T-helper 9 cell (primary cell): ENCODE data around the gene JMJD1C.
A peak's percentile ranks its signal among the peaks of the same experiment; 100 is the strongest.
"Not testable (repeated sequence)": the region's sequence is repeated elsewhere in the genome, so short reads cannot be mapped to it uniquely, and the experiment has no call there.

Experiments used
- DNase-seq: peaks from one replicate; pipeline ENCODE4 v3.0.0-alpha.2; 2020

Gene JMJD1C

DNA sequence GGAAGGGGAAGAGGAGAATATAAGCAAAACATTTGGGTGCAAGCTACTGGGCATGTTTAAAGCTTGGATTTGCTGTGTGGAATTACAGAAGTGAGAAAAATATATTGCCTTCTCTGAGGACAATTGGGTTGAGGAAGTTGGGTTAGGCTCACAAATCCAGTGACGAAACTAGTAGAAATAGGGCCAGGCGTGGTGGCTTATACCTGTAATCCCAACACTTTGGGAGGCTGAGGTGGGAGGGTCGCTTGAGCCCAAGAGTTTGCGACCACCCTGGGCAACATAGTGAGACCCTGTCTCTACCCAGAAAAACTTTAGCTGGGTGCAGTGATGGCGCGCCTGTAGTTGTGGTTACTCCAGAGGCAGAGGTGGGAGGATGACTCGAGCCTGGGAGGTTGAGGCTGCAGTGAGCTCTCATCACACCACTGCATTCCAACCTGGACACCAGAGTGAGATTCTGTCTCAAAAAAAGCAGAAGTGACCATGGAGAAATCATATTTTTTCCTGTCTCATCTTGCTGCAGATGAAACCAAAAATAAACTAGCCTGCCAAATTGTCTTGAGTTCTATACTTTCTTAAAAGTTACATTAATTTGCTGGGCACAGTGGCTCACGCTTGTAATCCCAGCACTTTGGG lies 310.3 kb downstream of the JMJD1C start:
- no peak for DNase-seq

GRCh38 chr10:63154546-63155387 lies 311.0 kb downstream of the JMJD1C start:
- DNase-seq = no peak

- DNase-seq = not testable (repeated sequence)
These were observed 311.8 kb downstream of the JMJD1C start for GRCh38 chr10:63153868-63154545.

GRCh38 chr10:63150745-63151144 lies 315.0 kb downstream of the JMJD1C start:
- no peak for DNase-seq

- DNase-seq = no peak
These were observed 319.3 kb downstream of the JMJD1C start for GRCh38 chr10:63146503-63146902.

DNA sequence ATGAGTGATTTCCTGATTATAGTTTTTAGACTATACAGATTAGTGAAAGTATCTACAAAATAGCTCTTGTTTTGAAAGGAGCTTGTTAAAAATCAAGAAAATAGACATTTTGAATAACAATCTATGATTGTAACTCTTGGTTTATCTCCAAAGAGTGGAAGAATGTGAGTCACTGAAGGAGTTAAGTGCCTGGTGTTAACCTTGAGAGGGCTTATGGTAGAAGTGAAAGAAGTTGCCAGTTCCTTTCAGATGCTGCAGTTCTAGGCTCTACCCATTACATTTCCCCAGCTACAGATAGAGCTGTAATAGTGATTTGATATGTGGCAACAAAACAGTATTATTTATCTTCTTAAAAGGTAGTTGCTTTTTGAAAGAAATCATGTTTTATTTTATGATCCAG lies 320.0 kb downstream of the JMJD1C start:
- DNase-seq = no peak

DNA sequence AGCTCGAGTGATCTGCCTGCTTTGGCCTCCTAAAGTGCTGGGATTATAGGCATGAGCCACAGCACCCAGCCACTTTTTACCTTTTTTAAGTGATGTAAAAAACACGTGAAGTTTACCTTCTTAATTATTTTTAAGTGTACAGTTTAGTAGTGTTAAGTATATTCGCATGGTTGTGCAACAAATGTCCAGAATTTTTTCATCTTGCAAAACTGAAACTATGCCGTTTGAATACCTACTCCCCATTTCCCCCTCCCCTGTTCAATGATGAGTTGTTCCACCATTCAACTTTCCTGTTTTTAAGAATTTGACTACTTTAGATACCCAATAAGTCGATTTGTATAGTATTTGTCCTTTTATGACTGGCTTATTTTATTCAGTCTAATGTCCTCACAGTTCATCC lies 321.8 kb downstream of the JMJD1C start:
- no peak for DNase-seq

DNA sequence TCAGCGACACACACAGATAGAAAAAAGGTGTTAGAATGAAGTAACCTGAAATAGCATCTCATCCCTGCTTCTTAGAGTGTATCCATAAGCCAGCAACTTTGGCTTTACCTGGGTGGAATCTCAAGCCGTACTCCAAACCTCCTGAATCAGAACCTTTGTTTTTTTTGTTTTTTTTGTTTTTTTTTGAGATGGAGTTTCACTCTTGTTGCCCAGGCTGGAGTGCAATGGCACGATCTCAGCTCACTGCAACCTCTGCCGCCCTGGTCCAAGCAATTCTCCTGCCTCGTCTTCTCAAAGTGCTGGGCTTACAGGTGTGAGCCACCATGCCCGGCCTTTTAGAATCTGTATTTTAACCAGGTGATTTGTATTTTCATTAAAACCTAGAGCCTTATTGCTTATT lies 323.6 kb downstream of the JMJD1C start:
- DNase-seq = no peak

GRCh38 chr10:63140077-63140476 lies 325.7 kb downstream of the JMJD1C start:
- no peak for DNase-seq

GRCh38 chr10:63137306-63137705 lies 328.5 kb downstream of the JMJD1C start:
- no peak for DNase-seq

DNA sequence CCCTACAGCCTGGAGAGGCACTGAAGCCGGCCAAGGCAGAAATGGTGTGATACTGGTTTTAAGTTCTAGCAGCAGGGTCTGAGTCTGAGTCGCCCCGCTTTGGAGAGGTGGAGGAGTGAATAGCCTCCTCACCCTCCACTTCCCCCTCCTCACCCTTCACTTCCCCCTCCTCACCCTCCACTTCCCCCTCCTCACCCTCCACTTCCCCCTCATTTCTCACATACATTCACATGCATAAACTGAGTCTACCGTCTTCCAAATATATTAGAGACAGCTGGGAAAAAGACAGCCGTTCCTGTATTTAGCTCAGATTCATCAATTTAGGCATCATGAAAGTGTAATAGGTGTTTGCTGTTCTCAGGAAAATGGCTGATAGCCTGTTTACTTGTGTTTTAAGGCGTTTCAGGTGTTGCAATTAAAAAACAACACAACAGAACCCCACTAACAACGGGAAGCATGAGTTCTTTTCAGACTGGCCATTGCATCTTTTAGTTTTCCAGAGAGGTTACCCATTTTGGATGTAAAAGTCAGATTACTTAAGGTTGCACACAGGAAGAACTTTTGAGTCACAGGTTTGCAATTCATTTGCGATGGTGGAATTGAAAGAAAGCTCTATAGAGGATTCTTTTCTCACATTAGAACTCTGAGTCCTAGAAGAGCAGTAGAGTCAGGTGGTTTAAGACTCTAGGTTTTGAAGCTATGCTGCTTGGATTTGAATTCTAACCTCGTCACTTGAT lies 331.8 kb downstream of the JMJD1C start:
- DNase-seq = no peak

DNA sequence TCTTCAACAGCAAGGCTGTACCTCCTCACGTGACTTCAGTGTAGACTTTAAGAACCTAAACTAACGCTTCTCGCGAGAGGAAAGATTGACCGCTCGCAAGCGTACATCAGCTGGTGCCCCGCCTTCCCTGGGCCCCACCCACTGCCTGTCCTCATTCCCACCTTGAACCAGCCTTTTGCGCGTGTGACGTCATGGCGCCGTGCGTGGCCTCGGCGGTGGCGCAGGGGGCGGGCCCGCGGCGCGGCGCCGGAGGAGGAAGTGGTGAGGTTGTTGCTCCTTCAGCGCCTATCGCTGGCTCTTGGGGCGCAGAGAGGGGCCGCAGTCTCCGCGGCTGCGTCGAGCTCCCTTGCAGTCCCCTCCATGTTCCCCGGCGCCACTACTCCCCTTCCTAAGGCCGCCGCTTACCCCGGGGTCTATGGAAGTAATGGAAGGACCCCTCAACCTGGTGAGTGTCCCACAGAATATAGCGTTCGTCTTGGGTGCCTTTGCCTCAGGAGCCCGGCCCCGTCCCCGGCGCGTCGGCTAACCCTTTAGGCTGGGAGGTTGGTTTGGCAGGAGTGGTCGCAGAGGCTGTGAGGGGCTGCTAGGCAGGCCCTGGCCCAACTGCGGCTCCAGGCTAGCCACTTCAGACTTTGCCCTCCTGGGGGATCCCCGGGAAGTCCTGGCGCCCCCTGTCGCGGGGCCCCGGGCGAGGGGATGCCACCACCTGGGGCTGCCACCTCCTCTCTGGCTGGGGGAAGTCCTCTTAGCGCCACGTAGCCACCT lies 332.5 kb downstream of the JMJD1C start, which contains the start of gene NRBF2:
TSS of gene NRBF2 (plus strand) at position 273 of the 765 bp plus-strand sequence. CDS start at position 416, 143 bp downstream.
- DNase-seq = peak; percentile 94

GRCh38 chr10:63132651-63133055 lies 333.1 kb downstream of the JMJD1C start:
- DNase-seq = no peak

- no peak for DNase-seq
These were observed 335.9 kb downstream of the JMJD1C start for GRCh38 chr10:63129888-63130287.

- DNase-seq = no peak
These were observed 337.3 kb downstream of the JMJD1C start for GRCh38 chr10:63128443-63128842.

DNA sequence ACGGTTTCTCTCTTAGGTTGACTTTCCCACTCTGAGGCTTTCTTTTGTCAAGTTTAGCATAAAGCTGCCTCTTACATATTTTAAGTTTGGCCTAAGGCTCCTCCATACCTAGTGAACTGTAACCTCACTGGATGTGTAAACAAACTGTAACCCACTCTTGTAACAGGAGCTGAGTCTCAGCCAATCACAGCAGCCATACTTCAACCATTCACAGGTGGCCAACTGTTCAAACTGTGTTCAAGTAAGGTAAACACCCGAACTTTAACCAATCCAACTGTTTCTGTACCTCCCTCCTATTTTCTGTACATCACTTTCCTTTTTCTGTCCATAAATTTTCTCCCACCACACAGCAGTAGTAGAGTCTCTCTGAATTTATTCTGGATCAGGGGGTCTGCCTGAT lies 340.3 kb downstream of the JMJD1C start:
- DNase-seq = no peak

DNA sequence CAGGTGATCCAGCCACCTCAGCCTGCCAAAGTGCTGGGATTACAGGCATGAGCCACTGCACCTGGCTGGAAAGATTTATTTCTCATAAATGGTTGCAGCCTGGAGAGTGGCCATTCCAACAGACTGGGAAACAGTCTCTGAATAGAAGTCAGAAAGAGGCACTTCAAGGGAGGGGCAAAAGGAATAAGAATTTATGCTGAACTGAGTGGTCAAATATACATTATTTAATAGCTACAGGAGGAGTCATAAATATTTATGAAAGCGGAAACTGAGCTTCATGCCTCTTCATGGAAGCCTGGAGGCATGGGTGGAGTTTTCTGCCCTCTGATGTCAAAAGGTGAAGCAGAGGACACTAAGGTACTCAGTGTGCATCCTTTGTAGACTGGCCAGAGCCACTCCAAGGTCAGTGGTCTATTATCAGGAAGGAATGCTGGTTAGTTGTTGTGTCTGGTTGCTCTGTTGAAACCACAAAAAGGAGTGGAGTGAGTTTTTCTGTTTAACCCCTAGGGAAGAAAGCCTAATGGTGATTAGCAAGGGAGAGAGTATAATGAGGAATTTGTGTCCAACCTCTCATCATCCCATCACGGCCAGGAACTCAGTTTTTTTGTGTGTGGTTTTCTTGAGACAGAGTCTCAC lies 341.9 kb downstream of the JMJD1C start:
- no peak for DNase-seq

- DNase-seq = no peak
These were observed 345.2 kb downstream of the JMJD1C start for GRCh38 chr10:63120554-63120953.

DNA sequence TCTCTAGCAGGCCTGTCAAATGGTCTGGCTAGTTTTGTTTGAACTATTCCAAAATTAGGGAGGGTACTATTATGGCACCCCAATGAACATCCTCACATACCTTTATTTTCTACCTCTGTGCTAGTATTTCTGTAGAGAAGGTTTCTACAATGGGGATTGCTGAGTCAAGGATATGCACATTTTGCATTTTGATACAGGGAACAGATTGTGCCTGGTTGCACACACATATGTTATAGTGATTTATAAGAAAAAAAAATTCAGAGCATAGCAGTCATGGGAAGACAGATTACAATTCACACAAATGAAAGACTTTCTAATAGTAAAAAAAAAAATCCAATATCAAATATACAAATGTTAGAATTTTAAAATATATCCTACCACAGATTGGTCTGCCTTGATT lies 346.7 kb downstream of the JMJD1C start:
- DNase-seq = no peak
